Measurements from ENCODE around the gene MCM5.

Gene MCM5

GRCh38 chr22:35445933-35446332 lies 46.0 kb downstream of the MCM5 start:
- TF ChIP-seq, protein P1, sequence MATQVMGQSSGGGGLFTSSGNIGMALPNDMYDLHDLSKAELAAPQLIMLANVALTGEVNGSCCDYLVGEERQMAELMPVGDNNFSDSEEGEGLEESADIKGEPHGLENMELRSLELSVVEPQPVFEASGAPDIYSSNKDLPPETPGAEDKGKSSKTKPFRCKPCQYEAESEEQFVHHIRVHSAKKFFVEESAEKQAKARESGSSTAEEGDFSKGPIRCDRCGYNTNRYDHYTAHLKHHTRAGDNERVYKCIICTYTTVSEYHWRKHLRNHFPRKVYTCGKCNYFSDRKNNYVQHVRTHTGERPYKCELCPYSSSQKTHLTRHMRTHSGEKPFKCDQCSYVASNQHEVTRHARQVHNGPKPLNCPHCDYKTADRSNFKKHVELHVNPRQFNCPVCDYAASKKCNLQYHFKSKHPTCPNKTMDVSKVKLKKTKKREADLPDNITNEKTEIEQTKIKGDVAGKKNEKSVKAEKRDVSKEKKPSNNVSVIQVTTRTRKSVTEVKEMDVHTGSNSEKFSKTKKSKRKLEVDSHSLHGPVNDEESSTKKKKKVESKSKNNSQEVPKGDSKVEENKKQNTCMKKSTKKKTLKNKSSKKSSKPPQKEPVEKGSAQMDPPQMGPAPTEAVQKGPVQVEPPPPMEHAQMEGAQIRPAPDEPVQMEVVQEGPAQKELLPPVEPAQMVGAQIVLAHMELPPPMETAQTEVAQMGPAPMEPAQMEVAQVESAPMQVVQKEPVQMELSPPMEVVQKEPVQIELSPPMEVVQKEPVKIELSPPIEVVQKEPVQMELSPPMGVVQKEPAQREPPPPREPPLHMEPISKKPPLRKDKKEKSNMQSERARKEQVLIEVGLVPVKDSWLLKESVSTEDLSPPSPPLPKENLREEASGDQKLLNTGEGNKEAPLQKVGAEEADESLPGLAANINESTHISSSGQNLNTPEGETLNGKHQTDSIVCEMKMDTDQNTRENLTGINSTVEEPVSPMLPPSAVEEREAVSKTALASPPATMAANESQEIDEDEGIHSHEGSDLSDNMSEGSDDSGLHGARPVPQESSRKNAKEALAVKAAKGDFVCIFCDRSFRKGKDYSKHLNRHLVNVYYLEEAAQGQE (IDR thresholded peaks at IDR 0.05; ENCODE audit: low read depth), result no peak
- TF ChIP-seq CREB1 (IDR thresholded peaks at IDR 0.05; ENCODE audit: low read depth), result no peak
- TF ChIP-seq CEBPB (IDR thresholded peaks at IDR 0.05), result no peak
- no peak for TF ChIP-seq TAF1 (IDR thresholded peaks at IDR 0.05; ENCODE audit: low read depth)
- TF ChIP-seq, protein P2, sequence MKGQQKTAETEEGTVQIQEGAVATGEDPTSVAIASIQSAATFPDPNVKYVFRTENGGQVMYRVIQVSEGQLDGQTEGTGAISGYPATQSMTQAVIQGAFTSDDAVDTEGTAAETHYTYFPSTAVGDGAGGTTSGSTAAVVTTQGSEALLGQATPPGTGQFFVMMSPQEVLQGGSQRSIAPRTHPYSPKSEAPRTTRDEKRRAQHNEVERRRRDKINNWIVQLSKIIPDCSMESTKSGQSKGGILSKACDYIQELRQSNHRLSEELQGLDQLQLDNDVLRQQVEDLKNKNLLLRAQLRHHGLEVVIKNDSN (IDR thresholded peaks at IDR 0.05), result no peak
- TF ChIP-seq, protein P3, sequence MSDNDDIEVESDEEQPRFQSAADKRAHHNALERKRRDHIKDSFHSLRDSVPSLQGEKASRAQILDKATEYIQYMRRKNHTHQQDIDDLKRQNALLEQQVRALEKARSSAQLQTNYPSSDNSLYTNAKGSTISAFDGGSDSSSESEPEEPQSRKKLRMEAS (IDR thresholded peaks at IDR 0.05), result no peak
- TF ChIP-seq FOXM1 (IDR thresholded peaks at IDR 0.05; ENCODE audit: borderline replicate concordance, low read depth), result no peak
- no peak for TF ChIP-seq YY1 (IDR thresholded peaks at IDR 0.05; ENCODE audit: low read depth)
- TF ChIP-seq TCF12 (IDR thresholded peaks at IDR 0.05; ENCODE audit: low read depth), result no peak

DNA sequence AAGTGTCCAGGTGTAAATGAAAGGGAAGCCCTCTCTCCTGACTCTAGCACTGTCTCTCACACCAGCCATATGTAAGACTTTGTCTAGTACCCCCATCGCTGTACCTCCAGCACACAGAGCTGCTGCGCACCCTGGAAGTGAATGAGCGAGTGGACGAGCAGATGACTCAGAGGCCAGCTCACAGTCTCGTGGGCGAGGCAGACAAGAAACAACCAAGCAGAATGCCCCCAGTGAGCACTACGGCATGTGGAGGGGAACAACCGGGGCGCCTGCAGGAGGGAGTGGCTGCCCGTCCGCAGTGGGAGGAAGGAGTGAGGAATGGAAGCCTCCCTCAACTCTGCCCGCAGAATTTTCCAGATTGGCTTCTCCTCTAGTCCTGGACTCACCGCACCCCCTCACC lies 46.4 kb downstream of the MCM5 start:
- TF ChIP-seq, protein P3 (IDR thresholded peaks at IDR 0.05), result no peak
- TF ChIP-seq CEBPB (IDR thresholded peaks at IDR 0.05) (no peak), TCF12 (IDR thresholded peaks at IDR 0.05; ENCODE audit: low read depth) (no peak), TEAD4 (IDR thresholded peaks at IDR 0.05) (no peak), TAF1 (IDR thresholded peaks at IDR 0.05; ENCODE audit: low read depth) (no peak), NFIC (IDR thresholded peaks at IDR 0.05) (no peak), EGR1 (IDR thresholded peaks at IDR 0.05) (no peak), EP300 (IDR thresholded peaks at IDR 0.05; ENCODE audit: borderline replicate concordance) (no peak)
- TF ChIP-seq, protein P2 (IDR thresholded peaks at IDR 0.05), result no peak

GRCh38 chr22:35448523-35448922 lies 48.6 kb downstream of the MCM5 start:
- TF ChIP-seq RAD21 (IDR thresholded peaks at IDR 0.05; ENCODE audit: low read depth) (no peak), FOXM1 (IDR thresholded peaks at IDR 0.05; ENCODE audit: borderline replicate concordance, low read depth) (no peak), ZBTB7A (IDR thresholded peaks at IDR 0.05; ENCODE audit: low read depth) (no peak), CEBPB (IDR thresholded peaks at IDR 0.05) (no peak), CREB1 (IDR thresholded peaks at IDR 0.05; ENCODE audit: low read depth) (no peak), TEAD4 (IDR thresholded peaks at IDR 0.05) (no peak), YY1 (IDR thresholded peaks at IDR 0.05; ENCODE audit: low read depth) (no peak), TAF1 (IDR thresholded peaks at IDR 0.05; ENCODE audit: low read depth) (no peak), EP300 (IDR thresholded peaks at IDR 0.05; ENCODE audit: borderline replicate concordance) (no peak), NFIC (IDR thresholded peaks at IDR 0.05) (no peak), EGR1 (IDR thresholded peaks at IDR 0.05) (no peak), TCF12 (IDR thresholded peaks at IDR 0.05; ENCODE audit: low read depth) (no peak)
- TF ChIP-seq, protein P3 (IDR thresholded peaks at IDR 0.05), result no peak
- TF ChIP-seq, protein P2 (IDR thresholded peaks at IDR 0.05), result no peak
- TF ChIP-seq, protein P1 (IDR thresholded peaks at IDR 0.05; ENCODE audit: low read depth), result no peak

GRCh38 chr22:35449829-35450689 lies 50.1 kb downstream of the MCM5 start:
- no peak for TF ChIP-seq CEBPB (IDR thresholded peaks at IDR 0.05)
- TF ChIP-seq CREB1 (IDR thresholded peaks at IDR 0.05; ENCODE audit: low read depth), result no peak
- no peak for TF ChIP-seq NFIC (IDR thresholded peaks at IDR 0.05)
- TF ChIP-seq, protein P1 (IDR thresholded peaks at IDR 0.05; ENCODE audit: low read depth), result no peak
- no peak for TF ChIP-seq TCF12 (IDR thresholded peaks at IDR 0.05; ENCODE audit: low read depth)
- no peak for TF ChIP-seq EGR1 (IDR thresholded peaks at IDR 0.05)
- TF ChIP-seq RAD21 (IDR thresholded peaks at IDR 0.05; ENCODE audit: low read depth), result no peak
- TF ChIP-seq, protein P2 (IDR thresholded peaks at IDR 0.05), result no peak
- no peak for TF ChIP-seq YY1 (IDR thresholded peaks at IDR 0.05; ENCODE audit: low read depth)
- no peak for TF ChIP-seq FOXM1 (IDR thresholded peaks at IDR 0.05; ENCODE audit: borderline replicate concordance, low read depth)
- TF ChIP-seq, protein P3 (IDR thresholded peaks at IDR 0.05), result no peak

All from Ishikawa (cell line).